Measurements from ENCODE around the gene TRAPPC3L.

The TRAPPC3L gene

DNA sequence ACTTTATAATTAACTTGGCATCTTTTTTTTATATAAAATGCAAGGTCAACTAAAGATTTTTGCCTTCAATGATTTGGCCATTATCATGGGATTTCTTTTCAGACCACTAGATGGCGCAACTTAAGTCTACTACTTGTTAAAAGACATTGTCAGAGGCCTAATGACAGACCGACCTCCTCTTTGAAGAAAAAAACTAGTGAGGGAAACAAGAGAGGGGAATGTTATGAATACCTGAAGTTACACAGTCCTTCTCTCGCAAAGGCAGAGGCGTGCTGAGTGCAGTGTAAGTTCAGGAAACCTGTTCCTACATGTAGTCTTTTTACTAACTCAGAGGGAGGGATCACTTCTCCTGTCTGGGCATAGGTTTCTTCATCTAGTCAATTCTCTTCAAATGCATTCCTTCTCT, 9.3 kb downstream of the TRAPPC3L start:
- Mint-ChIP-seq H3K4me3 (no peak overlapping the region), H3K9me3 (no peaks in the 10 kb centered on the region), H3K27me3 (peaks cover 16% of the 10 kb centered on the region), H3K36me3 (ENCODE audit: low read depth) (no peaks in the 10 kb centered on the region), H3K4me1 (ENCODE audit: low read depth) (no peaks in the 10 kb centered on the region), H3K27ac (no peak overlapping the region)

DNA sequence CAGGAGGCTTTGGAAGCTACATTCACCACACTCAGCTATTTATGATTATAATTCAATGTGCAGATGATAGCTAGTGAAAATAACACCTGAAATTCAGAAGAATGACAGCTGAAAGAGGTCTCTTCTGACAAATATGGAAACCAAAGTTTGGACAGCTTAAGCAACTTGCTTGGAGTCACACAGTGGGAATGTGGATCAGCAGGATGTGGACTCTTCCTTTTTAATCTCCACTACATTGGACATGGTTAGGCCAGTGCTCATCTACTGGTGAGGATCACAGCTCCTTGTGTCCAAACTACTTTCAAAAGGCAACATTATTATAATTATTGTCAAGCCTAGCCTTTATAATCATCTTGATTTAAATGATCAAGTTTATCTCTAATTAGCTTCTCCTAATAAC, 10.4 kb downstream of the TRAPPC3L start:
- no peaks in the 10 kb centered on the region for H3K4me1 Mint-ChIP-seq (ENCODE audit: low read depth)
- peaks cover 5% of the 10 kb centered on the region for H3K27me3 Mint-ChIP-seq
- no peaks in the 10 kb centered on the region for H3K36me3 Mint-ChIP-seq (ENCODE audit: low read depth)
- no peak overlapping the region for H3K27ac Mint-ChIP-seq
- no peaks in the 10 kb centered on the region for H3K9me3 Mint-ChIP-seq
- no peak overlapping the region for H3K4me3 Mint-ChIP-seq

DNA sequence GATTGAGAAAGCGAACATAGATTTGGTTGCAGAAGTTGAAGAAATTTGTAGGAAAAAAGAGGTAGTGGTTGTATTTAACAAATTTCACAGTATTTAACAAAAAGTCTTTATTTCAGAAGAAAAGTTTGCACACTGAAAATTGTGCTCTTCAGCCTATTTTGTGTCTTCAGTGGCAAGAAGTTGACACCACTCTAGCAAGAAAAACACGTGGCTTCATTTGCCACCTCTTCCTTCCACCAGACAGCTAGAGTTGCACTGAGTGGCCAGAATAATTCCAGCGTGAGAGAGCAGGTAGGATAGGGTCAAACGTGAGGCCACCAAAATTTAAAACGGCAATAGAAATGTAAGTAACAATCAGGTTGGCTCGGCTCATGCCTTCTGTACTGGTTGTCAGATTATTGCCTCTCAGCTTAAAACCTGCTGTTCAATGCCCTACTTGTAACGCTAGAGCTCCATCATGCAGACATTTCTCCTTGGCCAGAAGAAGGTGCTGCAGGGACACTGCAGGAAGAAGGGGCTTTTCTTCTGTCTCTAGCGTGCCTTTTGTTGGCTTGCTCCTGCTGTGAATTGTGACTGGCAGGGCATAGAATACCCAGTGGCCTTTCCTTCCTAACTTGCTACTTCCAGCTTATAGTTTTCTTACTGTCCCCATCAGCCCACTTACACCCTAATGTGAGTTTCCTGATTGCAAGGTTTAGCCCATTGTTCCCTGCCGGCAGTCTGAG, 12.1 kb downstream of the TRAPPC3L start:
- Mint-ChIP-seq H3K9me3 (no peaks in the 10 kb centered on the region), H3K27me3 (peaks cover 5% of the 10 kb centered on the region), H3K4me3 (no peak overlapping the region), H3K36me3 (ENCODE audit: low read depth) (no peaks in the 10 kb centered on the region), H3K27ac (no peak overlapping the region), H3K4me1 (ENCODE audit: low read depth) (no peaks in the 10 kb centered on the region)

DNA sequence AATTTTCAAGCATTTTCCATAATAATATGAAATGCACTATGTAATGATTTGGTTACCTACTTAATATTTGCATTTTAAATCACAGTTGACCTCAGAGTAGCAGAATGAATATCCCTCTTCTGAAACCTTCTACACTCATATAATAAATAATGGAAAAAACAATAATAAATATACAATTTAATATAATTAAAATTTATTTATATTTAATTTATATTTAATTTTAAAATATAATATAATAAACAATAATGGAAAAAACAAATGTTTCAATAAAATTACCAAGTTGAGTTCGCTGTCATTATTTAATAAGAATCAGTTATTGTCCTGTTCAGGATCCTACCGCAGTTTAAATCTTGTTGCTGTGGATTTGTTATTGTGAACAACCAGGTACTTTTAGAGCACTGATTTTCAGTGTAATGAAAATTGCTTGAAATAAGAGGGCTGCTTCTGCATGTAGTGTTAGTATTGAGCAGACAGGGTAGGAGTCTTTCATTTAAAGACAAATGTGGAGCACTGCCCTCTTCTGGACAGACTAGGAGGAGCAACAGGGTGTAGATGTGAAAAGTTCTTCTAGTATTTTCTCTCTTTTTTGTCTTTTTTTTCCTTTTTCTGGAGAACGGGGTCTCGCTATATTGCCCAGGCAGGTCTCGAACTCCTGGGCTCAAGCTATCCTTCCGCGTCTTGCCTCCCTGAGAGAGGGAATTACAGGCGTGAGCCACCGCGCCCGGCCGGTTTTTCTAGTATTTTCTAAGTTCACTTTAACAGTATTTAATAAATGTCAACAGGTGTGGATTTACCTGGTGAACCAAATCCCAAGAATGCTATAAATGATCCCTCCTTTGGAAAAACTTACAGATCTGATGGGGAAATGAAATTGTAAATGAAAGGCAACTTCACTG, 13.6 kb downstream of the TRAPPC3L start:
- no peaks in the 10 kb centered on the region for H3K4me1 Mint-ChIP-seq (ENCODE audit: low read depth)
- H3K9me3 Mint-ChIP-seq, result no peaks in the 10 kb centered on the region
- H3K27ac Mint-ChIP-seq, result no peak overlapping the region
- H3K4me3 Mint-ChIP-seq, result no peak overlapping the region
- H3K36me3 Mint-ChIP-seq (ENCODE audit: low read depth), result no peaks in the 10 kb centered on the region
- H3K27me3 Mint-ChIP-seq, result peaks cover 5% of the 10 kb centered on the region

DNA sequence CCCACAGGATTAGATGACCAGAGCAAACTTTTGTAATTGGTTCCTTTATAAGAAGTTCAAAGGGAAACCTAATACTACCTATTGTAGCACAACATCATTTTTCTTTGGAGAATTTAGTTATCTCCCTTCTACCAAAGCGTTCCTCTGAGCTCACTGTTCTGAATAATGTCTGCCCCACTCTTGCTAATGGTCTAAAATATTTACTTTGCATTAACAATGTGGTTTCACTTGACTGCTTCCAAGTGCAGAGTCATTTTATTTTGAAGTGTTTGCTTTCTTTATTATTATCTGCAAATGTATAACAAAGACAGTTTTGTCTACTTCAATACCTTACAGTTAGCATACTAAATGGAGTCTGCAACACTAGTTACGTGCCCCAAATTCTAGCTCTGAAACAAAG, 15.0 kb downstream of the TRAPPC3L start:
- H3K4me1 Mint-ChIP-seq (ENCODE audit: low read depth), result no peaks in the 10 kb centered on the region
- H3K27ac Mint-ChIP-seq, result no peak overlapping the region
- no peaks in the 10 kb centered on the region for H3K36me3 Mint-ChIP-seq (ENCODE audit: low read depth)
- no peaks in the 10 kb centered on the region for H3K9me3 Mint-ChIP-seq
- no peak overlapping the region for H3K4me3 Mint-ChIP-seq
- peaks cover 5% of the 10 kb centered on the region for H3K27me3 Mint-ChIP-seq

DNA sequence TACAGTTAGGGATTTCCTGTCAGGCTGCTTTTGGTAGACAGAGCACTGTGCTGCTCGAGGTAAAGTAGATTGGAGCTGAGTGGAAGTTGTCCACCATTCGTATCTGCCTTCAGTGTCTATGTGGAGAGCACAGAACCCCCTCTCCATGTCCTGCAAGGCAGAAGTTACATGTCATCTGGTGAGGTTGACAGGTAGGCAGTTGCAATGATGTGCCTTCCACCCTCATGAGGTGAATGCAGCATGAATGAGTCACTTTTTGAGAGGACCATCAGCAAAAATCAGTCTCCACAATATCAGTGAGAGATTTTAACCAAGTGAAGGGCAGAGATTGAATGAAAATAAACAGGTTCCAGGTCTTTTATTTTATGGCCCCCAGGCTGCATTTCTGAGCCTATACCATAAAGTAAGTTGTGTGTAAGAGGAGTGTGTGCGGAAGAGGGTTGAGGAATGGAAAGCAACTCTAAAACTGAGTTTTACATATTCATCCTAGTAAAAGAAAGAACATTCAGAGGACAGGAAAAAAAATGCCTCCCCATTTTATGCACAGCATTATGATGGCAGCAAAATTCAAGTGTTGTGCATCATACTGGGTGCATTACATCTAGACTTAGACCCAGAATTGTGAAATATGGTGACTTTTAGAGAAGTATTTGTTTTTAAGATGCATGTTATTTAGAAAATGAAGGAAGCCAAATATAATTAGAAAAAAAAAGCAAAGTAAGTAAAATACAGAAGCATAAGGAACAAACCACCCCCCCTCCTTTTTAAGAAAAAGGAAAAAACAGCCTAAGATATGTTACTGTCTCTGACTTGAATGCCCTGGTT, 15.8 kb downstream of the TRAPPC3L start:
- Mint-ChIP-seq H3K27me3 (peaks cover 5% of the 10 kb centered on the region), H3K4me3 (no peak overlapping the region), H3K36me3 (ENCODE audit: low read depth) (no peaks in the 10 kb centered on the region), H3K9me3 (no peaks in the 10 kb centered on the region), H3K27ac (no peak overlapping the region), H3K4me1 (ENCODE audit: low read depth) (no peaks in the 10 kb centered on the region)

DNA sequence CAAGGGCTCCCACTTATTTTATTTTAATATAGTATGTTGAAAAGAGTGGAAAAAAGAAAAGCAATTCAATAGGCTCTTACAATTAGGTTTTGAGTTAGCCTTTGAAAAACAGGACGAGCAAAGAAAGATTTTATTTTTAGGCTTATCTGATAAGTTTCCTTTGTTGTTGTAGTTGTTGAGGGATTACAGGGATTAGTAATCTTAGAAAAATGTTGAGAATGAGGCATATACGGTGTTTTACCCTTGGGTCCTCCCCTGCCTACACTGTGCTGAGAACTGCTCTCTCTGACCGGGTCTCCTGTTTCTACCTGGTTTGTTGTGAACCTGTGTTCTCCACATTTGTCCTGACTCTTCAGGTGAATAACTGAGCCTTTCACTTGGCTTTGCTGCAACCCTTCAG, 16.7 kb downstream of the TRAPPC3L start:
- Mint-ChIP-seq H3K4me3 (no peak overlapping the region), H3K4me1 (ENCODE audit: low read depth) (no peaks in the 10 kb centered on the region), H3K36me3 (ENCODE audit: low read depth) (no peaks in the 10 kb centered on the region), H3K27me3 (peaks cover 5% of the 10 kb centered on the region), H3K27ac (no peak overlapping the region), H3K9me3 (no peaks in the 10 kb centered on the region)

DNA sequence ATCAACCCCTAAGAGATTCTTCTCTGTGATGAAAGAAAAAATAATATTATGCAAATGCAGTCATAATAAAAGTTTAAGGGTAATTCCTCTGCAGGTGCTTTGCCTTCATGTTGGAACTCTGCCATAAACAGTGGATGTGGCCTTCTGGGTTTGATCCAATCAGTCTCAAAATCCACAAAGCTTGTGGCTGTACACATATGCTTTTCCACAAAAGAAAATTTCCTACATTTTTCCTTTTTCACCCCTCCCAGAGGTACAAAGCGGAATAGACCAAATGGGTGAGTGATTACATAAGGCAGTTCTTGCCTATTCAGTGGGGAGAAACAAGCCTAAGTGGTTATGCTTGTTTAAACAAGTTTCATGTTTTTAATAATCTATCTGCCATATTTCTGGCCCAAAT, 17.4 kb downstream of the TRAPPC3L start:
- Mint-ChIP-seq H3K36me3 (ENCODE audit: low read depth) (no peaks in the 10 kb centered on the region), H3K27ac (no peak overlapping the region), H3K4me3 (no peak overlapping the region), H3K4me1 (ENCODE audit: low read depth) (no peaks in the 10 kb centered on the region), H3K27me3 (peaks cover 5% of the 10 kb centered on the region), H3K9me3 (no peaks in the 10 kb centered on the region)

DNA sequence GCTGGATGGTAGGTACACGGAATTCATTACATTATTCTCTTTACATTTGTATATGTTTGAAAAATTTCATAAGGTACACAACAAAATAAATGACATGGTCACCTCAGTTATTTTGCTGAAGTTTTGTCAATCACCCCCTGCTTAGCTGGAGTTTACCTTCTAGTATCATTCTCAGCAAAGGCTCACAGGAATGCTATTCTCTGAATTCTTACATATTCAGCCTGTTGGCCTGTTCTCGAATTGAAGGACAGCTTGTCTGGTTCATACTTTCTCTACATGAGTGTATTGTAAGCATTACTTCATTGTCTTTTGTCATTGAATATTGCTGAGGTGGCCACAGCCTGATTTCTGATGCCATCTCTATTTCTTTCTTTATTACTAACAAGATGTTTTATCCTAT, 21.2 kb downstream of the TRAPPC3L start:
- H3K36me3 Mint-ChIP-seq (ENCODE audit: low read depth), result no peaks in the 10 kb centered on the region
- H3K27ac Mint-ChIP-seq, result no peak overlapping the region
- H3K9me3 Mint-ChIP-seq, result no peaks in the 10 kb centered on the region
- no peak overlapping the region for H3K4me3 Mint-ChIP-seq
- no peaks in the 10 kb centered on the region for H3K4me1 Mint-ChIP-seq (ENCODE audit: low read depth)
- no peaks in the 10 kb centered on the region for H3K27me3 Mint-ChIP-seq

DNA sequence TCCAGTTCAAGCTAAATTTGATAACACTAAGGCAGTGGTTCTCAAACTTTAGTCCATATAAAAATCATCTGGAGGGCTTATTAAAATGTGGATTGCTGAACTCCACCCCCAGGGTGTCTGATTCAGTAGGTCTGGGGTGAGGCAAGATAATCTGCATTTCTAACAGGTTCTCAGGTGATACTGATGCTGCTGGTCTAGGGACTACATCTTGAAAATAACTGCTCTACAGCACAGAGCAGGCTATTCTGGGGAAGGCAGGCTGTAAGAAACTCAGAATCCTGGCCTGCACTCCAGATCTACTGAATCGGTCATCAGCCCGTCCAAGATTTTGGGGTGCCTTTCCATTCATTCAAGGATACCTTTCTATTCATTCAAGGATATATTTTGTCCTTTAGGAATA, 22.6 kb downstream of the TRAPPC3L start:
- H3K27me3 Mint-ChIP-seq, result no peaks in the 10 kb centered on the region
- H3K27ac Mint-ChIP-seq, result no peak overlapping the region
- H3K4me3 Mint-ChIP-seq, result no peak overlapping the region
- no peaks in the 10 kb centered on the region for H3K4me1 Mint-ChIP-seq (ENCODE audit: low read depth)
- no peaks in the 10 kb centered on the region for H3K9me3 Mint-ChIP-seq
- H3K36me3 Mint-ChIP-seq (ENCODE audit: low read depth), result no peaks in the 10 kb centered on the region

DNA sequence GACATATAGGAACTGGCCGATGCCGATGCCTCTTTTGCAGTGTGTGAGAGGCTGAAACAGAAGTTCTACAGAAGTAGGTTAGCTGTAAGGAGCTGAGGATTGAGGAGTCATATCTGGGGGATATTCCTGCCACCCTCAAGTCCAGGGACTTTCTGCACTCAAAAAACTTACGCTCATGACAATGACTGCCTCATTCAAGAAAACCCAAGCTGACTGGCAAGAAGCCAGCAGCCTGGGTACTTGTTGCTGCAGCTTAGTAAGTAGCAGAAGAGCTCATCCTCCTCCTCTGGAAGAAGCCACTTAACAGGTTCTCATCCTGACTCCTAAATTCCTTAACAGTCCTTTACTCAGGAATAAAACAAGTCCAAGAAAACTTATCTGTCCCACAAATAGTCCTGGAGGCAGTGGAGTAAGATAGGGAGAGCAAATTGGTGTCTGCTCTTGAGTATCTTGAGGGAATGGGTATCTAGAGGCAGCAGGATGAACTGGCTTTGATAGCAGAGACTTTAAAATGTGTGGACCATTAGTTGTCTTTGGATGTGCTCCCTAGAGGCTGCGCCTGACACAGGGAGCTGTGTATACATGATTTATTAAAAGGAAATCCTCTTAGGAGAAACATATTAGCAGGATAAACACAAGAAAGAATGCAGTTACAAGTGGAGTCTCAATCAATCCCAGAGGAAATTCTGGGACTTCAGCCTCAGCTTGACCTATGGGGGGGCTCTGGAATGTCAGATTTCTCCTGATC, 26.7 kb downstream of the TRAPPC3L start:
- Mint-ChIP-seq H3K9me3 (no peaks in the 10 kb centered on the region), H3K27me3 (no peaks in the 10 kb centered on the region), H3K36me3 (ENCODE audit: low read depth) (no peaks in the 10 kb centered on the region), H3K4me1 (ENCODE audit: low read depth) (no peaks in the 10 kb centered on the region), H3K4me3 (no peak overlapping the region), H3K27ac (no peak overlapping the region)

DNA sequence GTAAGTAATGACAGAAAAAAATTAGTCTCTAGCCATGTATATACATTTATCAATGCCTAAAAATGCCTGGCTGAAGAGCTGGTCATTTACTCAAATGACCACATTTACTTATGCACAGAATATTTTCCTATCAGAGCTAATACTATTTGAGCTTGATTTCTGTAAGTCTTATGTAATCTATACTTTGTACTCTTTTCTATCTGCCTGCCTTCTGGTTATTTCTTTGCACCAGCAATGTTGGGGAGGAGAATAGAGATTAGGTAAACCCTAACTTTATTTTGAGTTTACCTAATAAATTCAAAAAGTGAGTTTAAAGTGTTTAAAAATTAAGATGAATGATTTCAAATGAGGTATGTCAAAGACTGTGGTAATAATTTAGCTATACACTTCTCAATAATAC, 30.3 kb downstream of the TRAPPC3L start:
- no peaks in the 10 kb centered on the region for H3K4me1 Mint-ChIP-seq (ENCODE audit: low read depth)
- no peaks in the 10 kb centered on the region for H3K27me3 Mint-ChIP-seq
- no peak overlapping the region for H3K4me3 Mint-ChIP-seq
- no peaks in the 10 kb centered on the region for H3K36me3 Mint-ChIP-seq (ENCODE audit: low read depth)
- H3K27ac Mint-ChIP-seq, result no peak overlapping the region
- H3K9me3 Mint-ChIP-seq, result no peaks in the 10 kb centered on the region

DNA sequence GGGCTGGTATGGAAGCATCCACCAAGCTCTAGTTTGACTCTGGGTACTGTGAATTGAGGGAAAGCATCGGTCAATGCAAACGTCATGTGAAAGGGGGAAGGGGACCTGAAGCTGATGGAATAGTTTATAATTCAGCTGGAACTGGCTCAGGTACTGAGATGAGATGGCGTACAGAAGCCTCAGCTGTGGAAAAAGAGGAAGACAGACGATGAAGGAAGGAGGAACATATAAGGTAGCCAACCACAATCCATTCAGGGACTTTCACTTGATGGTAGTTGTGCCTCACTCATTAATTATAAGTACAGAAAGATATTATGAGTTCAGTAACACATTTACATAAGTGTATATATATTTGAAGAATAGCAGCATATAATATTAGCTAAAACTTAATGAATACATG, 31.4 kb downstream of the TRAPPC3L start:
- H3K4me3 Mint-ChIP-seq, result no peak overlapping the region
- no peaks in the 10 kb centered on the region for H3K27me3 Mint-ChIP-seq
- no peak overlapping the region for H3K27ac Mint-ChIP-seq
- no peaks in the 10 kb centered on the region for H3K36me3 Mint-ChIP-seq (ENCODE audit: low read depth)
- H3K4me1 Mint-ChIP-seq (ENCODE audit: low read depth), result no peaks in the 10 kb centered on the region
- H3K9me3 Mint-ChIP-seq, result peaks cover 4% of the 10 kb centered on the region

DNA sequence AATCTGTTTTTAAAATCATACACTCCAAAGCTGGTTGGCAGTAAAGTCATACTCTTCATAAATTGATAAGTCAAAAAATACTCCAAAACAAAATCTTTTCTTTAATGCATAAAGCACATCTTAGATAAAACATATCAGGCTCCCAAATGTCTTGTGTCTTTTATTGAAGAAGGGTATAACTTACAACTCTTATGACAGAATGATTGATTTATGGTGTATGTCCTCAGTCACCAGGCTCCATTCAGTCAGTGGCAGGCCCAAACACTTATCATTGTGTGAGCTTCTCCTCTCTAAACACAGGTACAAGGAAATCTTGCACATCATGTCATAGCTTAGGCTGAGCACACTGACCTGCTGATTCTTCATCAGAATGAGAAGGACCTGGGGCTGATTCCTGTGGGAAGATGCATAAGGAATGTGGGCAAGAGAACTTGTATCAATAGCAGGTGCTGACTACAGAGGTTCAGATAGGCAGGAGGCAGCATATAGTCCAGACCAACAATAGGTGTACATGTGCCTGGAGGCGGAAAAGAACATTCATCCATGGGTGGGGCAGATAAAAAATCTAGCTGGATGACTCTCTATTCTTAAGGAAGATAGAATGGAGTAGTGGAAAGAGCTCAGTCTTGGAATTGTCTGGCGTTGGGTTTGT, 32.1 kb downstream of the TRAPPC3L start:
- H3K27ac Mint-ChIP-seq, result no peak overlapping the region
- no peaks in the 10 kb centered on the region for H3K4me1 Mint-ChIP-seq (ENCODE audit: low read depth)
- peaks cover 10% of the 10 kb centered on the region for H3K9me3 Mint-ChIP-seq
- no peaks in the 10 kb centered on the region for H3K27me3 Mint-ChIP-seq
- no peak overlapping the region for H3K4me3 Mint-ChIP-seq
- no peaks in the 10 kb centered on the region for H3K36me3 Mint-ChIP-seq (ENCODE audit: low read depth)

Data from stimulated activated naive CD8-positive, alpha-beta T cell treated with anti-CD3 and anti-CD28 coated beads, Interleukin-15, Interleukin-2, amounts not matched to agents 100 ng/mL and 50 ng/mL, for 24 hours (primary cell).